ENCODE data around the gene SEMA3A.

- TF ChIP-seq CTCF (IDR thresholded peaks at IDR 0.05; ENCODE audit: insufficient read depth, low read length) (no peak), POLR2AphosphoS5 (IDR thresholded peaks at IDR 0.05; ENCODE audit: low read depth) (no peak), GABPA (IDR thresholded peaks at IDR 0.05; ENCODE audit: low read depth) (no peak), REST (IDR thresholded peaks at IDR 0.05; ENCODE audit: insufficient replicate concordance, low read depth) (no peak)
Measured at GRCh38 chr7:84022009-84022408, 172.6 kb downstream of the SEMA3A start.
